ENCODE data around the gene MRPS2. TPM values are rescaled to one million over a fixed set of nuclear protein-coding genes. Genes with fewer than 3 reads are reported as not detected.
"Not testable (repeated sequence)": the region's sequence is repeated elsewhere in the genome, so short reads cannot be mapped to it uniquely, and the experiment has no call there.

The MRPS2 gene
- total and polyA plus RNA-seq, 7 donors = 30.0 to 61.6 (median 37.7) TPM

GRCh38 chr9:135456436-135457104 lies 43.9 kb upstream of the MRPS2 start:
- peaks cover 0 to 39% (median 4%) of the 10 kb centered on the region in 3 donors for H3K27me3 ChIP-seq
- intact Hi-C loops (cut with DNase I) = no loop called here
- no peaks in the 10 kb centered on the region for H3K36me3 ChIP-seq
- 77 to 79% methylated on average over 19 of the region's 19 CpGs for WGBS, 2 donors
- no peaks in the 10 kb centered on the region for H3K4me1 ChIP-seq
- peaks cover 0 to 3% (median 0%) of the 10 kb centered on the region in 4 donors for H3K9me3 ChIP-seq
- TF ChIP-seq EP300 (IDR thresholded peaks at IDR 0.05) (no peak), POLR2A (IDR thresholded peaks at IDR 0.05) (no peak), POLR2AphosphoS5 (IDR thresholded peaks at IDR 0.05) (no peak), CTCF (IDR thresholded peaks at IDR 0.05) (no peak)
- no peak overlapping the region for H3K27ac ChIP-seq
- no peak for DNase-seq
- no peak overlapping the region for H3K4me3 ChIP-seq

GRCh38 chr9:135458478-135458877 lies 42.0 kb upstream of the MRPS2 start:
- 92 to 95% methylated on average over 5 of the region's 5 CpGs for WGBS, 2 donors
- peaks cover 0 to 38% (median 4%) of the 10 kb centered on the region in 3 donors for H3K27me3 ChIP-seq
- H3K9me3 ChIP-seq; DNase-seq; H3K27ac ChIP-seq; H3K4me3 ChIP-seq; H3K4me1 ChIP-seq; intact Hi-C loops (cut with DNase I); H3K36me3 ChIP-seq: not testable (repeated sequence)

- Histone ChIP-seq H3K27me3 (peaks cover 0 to 16% (median 4%) of the 10 kb centered on the region in 3 donors), H3K4me1 (no peaks in the 10 kb centered on the region), H3K27ac (no peak overlapping the region), H3K9me3 (no peaks in the 10 kb centered on the region), H3K4me3 (no peak overlapping the region), H3K36me3 (no peaks in the 10 kb centered on the region)
- WGBS, 2 donors = 82 to 85% methylated on average over 11 of the region's 11 CpGs
- TF ChIP-seq POLR2AphosphoS5 (IDR thresholded peaks at IDR 0.05) = no peak
- no peak for TF ChIP-seq POLR2A (IDR thresholded peaks at IDR 0.05)
- no peak for TF ChIP-seq EP300 (IDR thresholded peaks at IDR 0.05)
- TF ChIP-seq CTCF (IDR thresholded peaks at IDR 0.05) = no peak
- intact Hi-C loops (cut with DNase I) = no loop called here
- DNase-seq = no peak
These were observed 38.5 kb upstream of the MRPS2 start for GRCh38 chr9:135461936-135462335.

- no peak overlapping the region for H3K4me3 ChIP-seq
- 67 to 70% methylated on average over 3 of the region's 3 CpGs for WGBS, 2 donors
- H3K27me3 ChIP-seq = peaks cover 0 to 14% (median 4%) of the 10 kb centered on the region in 3 donors
- DNase-seq = no peak
- H3K9me3 ChIP-seq = no peaks in the 10 kb centered on the region
- intact Hi-C loops (cut with DNase I) = no loop called here
- H3K36me3 ChIP-seq = no peaks in the 10 kb centered on the region
- no peak overlapping the region for H3K27ac ChIP-seq
- TF ChIP-seq EP300 (IDR thresholded peaks at IDR 0.05) = no peak
- H3K4me1 ChIP-seq = no peaks in the 10 kb centered on the region
These were observed 37.3 kb upstream of the MRPS2 start for GRCh38 chr9:135463140-135463539.

GRCh38 chr9:135464181-135464580 lies 36.3 kb upstream of the MRPS2 start:
- peaks cover 0 to 14% (median 4%) of the 10 kb centered on the region in 3 donors for H3K27me3 ChIP-seq
- 92 to 94% methylated on average over 7 of the region's 7 CpGs for WGBS, 2 donors
- H3K27ac ChIP-seq = no peak overlapping the region
- H3K9me3 ChIP-seq = no peaks in the 10 kb centered on the region
- H3K4me3 ChIP-seq = no peak overlapping the region
- H3K36me3 ChIP-seq = no peaks in the 10 kb centered on the region
- DNase-seq = no peak
- TF ChIP-seq CTCF (IDR thresholded peaks at IDR 0.05) (no peak), POLR2AphosphoS5 (IDR thresholded peaks at IDR 0.05) (no peak), POLR2A (IDR thresholded peaks at IDR 0.05) (no peak), EP300 (IDR thresholded peaks at IDR 0.05) (no peak)
- H3K4me1 ChIP-seq = no peaks in the 10 kb centered on the region
- intact Hi-C loops (cut with DNase I) = no loop called here

All from sigmoid colon (tissue), 7 donors.